ENCODE measurements around the gene PHOX2B. TPM values are rescaled to one million over a fixed set of nuclear protein-coding genes. Genes with fewer than 3 reads are reported as not detected.

The PHOX2B gene
- total RNA-seq, 4 donors from 2014 or later, result not detected

DNA sequence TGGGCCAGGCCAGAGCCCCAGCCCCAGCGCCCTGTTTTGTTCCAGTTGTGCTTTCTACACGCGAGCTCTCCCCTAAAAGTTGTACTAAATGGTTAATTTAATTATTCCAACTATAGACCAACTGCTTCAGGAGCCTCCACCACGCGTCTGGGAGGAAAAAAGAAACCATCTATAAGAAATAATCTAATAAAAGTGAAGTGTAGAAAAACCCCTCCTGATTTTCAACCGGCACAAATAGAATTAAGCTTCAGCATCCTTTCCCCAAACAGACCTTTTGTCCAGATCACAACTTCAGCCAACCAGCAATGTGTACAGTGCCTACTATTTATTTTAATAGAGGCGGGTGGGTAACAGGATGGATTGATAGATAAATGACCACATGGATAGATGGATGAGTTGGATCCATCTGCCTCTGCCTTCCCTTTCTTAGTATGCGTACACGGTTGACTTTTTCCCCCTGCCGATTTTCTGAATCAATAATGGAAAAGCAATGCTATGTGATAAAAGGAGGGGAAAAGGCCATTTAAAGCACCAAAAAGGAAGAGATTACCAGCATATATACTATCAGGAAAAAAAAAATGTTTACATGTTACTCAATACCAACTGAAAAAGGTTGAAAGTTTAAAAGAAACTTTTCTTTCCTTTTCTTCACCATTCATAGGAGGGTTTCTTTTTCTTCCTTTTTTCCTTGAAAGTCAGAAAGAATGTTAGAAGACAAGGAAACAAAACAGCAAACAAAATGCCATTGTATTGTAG is 3.7 kb upstream of the PHOX2B start:
- H3K36me3 ChIP-seq, result no peaks in the 10 kb centered on the region
- DNase-seq (ENCODE audit: low spot score in 2 of 2), result no peak
- H3K4me1 ChIP-seq, result peaks cover 0 to 32% (median 0%) of the 10 kb centered on the region in 4 donors
- 30 to 32% methylated on average over 10 of the region's 10 CpGs for WGBS, 2 donors
- TF ChIP-seq EP300 (IDR thresholded peaks at IDR 0.05) (no peak), POLR2A (IDR thresholded peaks at IDR 0.05) (no peak)
- TF ChIP-seq, protein P1, sequence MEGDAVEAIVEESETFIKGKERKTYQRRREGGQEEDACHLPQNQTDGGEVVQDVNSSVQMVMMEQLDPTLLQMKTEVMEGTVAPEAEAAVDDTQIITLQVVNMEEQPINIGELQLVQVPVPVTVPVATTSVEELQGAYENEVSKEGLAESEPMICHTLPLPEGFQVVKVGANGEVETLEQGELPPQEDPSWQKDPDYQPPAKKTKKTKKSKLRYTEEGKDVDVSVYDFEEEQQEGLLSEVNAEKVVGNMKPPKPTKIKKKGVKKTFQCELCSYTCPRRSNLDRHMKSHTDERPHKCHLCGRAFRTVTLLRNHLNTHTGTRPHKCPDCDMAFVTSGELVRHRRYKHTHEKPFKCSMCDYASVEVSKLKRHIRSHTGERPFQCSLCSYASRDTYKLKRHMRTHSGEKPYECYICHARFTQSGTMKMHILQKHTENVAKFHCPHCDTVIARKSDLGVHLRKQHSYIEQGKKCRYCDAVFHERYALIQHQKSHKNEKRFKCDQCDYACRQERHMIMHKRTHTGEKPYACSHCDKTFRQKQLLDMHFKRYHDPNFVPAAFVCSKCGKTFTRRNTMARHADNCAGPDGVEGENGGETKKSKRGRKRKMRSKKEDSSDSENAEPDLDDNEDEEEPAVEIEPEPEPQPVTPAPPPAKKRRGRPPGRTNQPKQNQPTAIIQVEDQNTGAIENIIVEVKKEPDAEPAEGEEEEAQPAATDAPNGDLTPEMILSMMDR (IDR thresholded peaks at IDR 0.05), result no peak
- H3K27ac ChIP-seq, result no peak overlapping the region
- H3K9me3 ChIP-seq, result no peaks in the 10 kb centered on the region
- peaks cover 0 to 100% of the 10 kb centered on the region in 2 donors for H3K27me3 ChIP-seq
- H3K4me3 ChIP-seq, result no peak overlapping the region

DNA sequence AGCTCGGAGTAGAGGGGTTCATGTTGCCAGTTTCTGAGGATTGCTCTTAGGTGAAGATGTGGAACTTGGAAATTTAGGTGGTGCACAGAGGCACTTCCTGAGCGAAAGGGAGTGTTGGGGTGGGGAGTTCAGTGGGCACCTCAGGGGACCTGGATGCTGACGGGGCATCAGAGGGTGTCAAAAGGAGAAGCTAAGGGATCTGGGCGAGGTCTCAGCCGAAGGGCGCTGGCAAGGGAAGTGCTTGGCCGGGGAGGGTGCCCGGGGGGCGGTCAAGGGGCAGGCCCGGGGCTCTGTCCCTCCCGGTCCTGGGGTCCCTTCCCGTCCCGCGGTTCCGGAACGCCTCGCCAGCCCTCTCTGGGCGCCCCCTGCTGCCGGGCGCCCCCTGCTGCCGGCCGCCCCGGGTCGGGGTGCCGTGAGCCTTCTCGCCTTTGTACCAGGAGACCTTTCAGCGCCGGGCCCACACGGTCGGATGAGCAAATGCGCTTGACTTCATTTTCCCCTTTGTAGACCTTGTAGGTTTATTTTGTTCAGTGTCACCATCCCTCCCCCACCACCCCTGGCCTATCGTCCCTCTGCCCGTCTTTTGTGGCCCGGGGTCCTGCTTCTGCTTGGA is 3.0 kb upstream of the PHOX2B start:
- TF ChIP-seq POLR2A (IDR thresholded peaks at IDR 0.05) (no peak), EP300 (IDR thresholded peaks at IDR 0.05) (no peak)
- TF ChIP-seq, protein P1 (IDR thresholded peaks at IDR 0.05), result no peak
- Histone ChIP-seq H3K36me3 (no peaks in the 10 kb centered on the region), H3K4me1 (peaks cover 0 to 39% (median under 1%) of the 10 kb centered on the region in 4 donors), H3K27me3 (peaks cover 0 to 100% of the 10 kb centered on the region in 2 donors), H3K9me3 (no peaks in the 10 kb centered on the region), H3K4me3 (no peak overlapping the region), H3K27ac (no peak overlapping the region)
- 10 to 13% methylated on average over 24 to 34 of the region's 34 CpGs for WGBS, 2 donors
- no peak for DNase-seq (ENCODE audit: low spot score in 2 of 2)

DNA sequence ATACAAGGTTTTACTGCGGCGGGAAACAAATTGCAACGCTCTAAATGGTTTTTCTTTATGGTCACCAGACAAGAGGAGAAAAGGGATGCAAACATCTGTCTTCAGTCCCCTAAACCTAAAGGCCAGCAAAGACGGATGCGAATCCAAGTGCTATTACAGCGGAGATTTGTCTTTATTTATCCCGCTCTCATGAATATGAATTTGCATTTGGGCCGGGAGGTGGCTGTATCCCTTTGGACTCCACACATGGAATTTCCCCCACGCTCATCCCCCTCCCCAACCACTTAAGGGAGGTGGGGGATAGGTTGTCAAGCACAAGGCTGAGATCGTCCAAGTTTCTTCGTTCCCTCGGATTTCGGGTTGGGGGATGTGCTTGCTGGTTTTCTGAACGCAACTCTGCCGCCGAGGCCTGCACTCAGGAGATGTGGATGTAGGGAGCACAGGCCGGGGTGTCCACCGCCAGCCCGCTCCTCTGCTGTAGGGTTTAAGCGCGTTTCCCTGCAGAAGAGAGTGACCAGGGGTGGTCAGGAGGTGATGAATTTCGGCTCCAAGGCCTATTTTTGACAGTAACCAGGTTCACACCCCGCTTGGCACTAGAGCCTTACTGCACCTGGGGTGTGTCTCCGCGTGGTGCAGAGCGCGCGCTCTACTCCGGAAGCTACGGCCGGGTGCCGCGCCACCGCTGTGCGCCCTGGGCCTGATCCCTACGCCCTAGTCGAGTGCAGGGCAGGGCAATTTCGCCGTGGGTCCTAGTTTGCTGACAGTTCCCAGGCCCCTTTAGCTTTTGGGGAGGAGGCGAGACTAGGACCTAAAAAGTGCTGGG is 2.3 kb upstream of the PHOX2B start:
- Histone ChIP-seq H3K27ac (no peak overlapping the region), H3K27me3 (peaks cover 0 to 99% of the 10 kb centered on the region in 2 donors), H3K4me1 (peaks cover 0 to 45% (median 2%) of the 10 kb centered on the region in 4 donors), H3K4me3 (no peak overlapping the region), H3K36me3 (no peaks in the 10 kb centered on the region), H3K9me3 (peaks cover 0 to 4% (median 0%) of the 10 kb centered on the region in 4 donors)
- no peak for TF ChIP-seq EP300 (IDR thresholded peaks at IDR 0.05)
- no peak for TF ChIP-seq POLR2A (IDR thresholded peaks at IDR 0.05)
- TF ChIP-seq, protein P1 (IDR thresholded peaks at IDR 0.05), result no peak
- no peak for DNase-seq (ENCODE audit: low spot score in 2 of 2)
- 17 to 32% methylated on average over 39 to 40 of the region's 40 CpGs for WGBS, 2 donors

DNA sequence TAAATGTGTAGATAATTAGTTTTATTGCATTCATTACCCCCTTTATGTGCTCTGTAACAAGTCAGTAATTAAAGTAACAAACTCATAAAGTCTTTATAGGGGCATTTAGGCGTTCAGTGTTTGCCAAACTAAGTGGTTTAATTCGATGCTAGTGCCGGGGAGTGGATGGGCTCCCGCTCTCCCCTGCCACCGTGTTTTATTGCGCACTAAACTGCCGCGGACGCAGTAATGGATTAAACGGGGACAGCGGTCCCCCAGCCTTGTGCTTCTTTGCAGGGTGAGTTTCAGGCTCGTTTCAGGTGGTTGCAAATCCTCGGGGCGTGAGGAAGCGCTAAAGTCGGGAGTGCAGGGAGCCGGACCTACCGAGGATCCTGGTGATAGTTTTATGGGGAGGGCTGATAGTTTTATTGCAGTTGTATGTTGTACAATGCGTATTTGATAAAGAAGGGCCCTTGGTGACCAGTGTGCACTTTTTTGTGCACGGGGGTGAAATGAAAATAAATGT is 1.6 kb upstream of the PHOX2B start:
- Histone ChIP-seq H3K4me3 (no peak overlapping the region), H3K27me3 (peaks cover 0 to 99% of the 10 kb centered on the region in 2 donors), H3K27ac (no peak overlapping the region), H3K9me3 (peaks cover 0 to 11% (median 0%) of the 10 kb centered on the region in 4 donors), H3K4me1 (peaks cover 0 to 45% (median 2%) of the 10 kb centered on the region in 4 donors), H3K36me3 (peaks cover 0 to 4% (median 0%) of the 10 kb centered on the region in 3 donors)
- TF ChIP-seq EP300 (IDR thresholded peaks at IDR 0.05) (no peak), POLR2A (IDR thresholded peaks at IDR 0.05) (no peak)
- TF ChIP-seq, protein P1 (IDR thresholded peaks at IDR 0.05), result no peak
- 5 to 11% methylated on average over 20 of the region's 20 CpGs for WGBS, 2 donors
- no peak for DNase-seq (ENCODE audit: low spot score in 2 of 2)
